Iris pigment epithelial cell (primary cell): ENCODE results near the gene ARFGAP3.
"Not testable (repeated sequence)": the region's sequence is repeated elsewhere in the genome, so short reads cannot be mapped to it uniquely, and the experiment has no call there.

ENCODE experiments used
- DNase-seq: peaks from one replicate; pipeline ENCODE4 v3.0.0-alpha.2; 2011; ENCODE audit warnings: low read depth

ARFGAP3 gene

DNA sequence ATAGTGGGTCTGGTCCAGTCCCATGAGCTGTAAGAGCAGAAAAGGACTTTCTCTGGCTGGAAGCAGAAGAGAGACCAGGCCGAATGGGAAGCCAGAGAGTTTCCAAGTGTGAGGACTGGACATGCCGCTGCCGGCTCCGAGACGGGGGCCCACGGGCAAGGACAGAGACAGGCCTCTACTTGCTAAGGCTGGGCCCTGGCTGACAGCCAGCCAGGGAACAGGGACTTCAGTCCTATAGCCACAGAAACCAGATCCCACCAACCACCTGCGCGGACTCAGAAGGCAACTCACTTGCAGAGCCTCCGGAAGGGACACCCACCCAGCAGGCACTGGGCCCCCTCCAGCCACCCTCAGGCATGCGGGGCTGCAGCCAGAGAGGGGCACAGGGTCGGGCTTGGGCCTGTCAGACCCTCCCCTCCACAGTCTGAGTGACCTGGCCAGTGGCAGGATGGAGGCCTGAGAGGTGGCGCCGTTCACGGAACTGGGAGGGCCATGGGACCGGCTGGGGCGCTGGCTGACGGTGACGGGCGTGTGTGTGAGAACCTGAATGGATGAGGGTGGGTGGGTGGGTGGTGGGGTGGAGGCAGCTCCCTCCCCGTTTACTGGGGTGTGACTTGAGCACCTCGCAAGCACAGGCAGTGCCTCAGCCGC is 88.6 kb downstream of the ARFGAP3 start:
- no peak for DNase-seq

DNA sequence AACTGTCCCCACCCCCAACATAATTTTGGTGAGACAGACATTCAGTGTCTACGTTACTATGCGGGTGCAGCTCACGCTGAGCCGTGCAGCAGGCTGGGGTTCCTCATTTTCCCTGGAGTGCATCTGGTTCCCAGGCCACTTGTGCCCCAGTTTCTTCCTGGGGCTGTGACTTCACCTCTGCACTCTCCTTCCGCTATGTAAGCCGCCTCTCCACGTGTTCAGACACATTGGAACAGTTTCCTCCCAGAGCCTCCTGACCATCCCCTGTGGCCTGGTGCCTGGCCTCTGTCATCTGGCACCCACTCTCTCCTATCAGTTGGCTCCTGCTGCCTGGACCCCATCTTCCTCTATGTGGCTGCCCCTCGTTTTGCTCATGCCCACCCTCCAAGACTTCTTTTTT is 90.2 kb downstream of the ARFGAP3 start:
- DNase-seq, result no peak

DNA sequence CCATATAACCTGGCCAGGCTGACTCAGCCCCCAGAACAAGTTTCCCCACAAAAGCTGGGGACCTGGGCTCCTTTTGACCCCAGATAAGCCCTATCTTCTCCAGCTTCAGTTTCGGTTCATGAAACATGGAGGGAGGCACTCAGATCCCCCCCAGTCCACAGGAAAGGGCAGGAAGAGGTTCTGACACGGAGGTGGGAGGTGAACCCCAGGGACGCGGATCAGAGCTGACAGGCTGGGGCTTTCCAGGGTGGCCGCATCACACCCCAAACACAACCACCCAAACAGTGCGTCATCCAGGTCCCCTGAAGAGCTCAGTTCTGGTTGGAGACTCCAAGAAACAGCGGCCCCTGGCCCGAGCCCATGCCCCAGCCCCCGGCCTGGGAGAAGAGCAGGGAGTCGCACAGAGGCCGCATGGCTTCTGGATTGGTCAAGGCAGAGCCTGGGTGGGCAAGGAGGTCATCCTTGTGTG is 92.1 kb downstream of the ARFGAP3 start:
- no peak for DNase-seq

DNA sequence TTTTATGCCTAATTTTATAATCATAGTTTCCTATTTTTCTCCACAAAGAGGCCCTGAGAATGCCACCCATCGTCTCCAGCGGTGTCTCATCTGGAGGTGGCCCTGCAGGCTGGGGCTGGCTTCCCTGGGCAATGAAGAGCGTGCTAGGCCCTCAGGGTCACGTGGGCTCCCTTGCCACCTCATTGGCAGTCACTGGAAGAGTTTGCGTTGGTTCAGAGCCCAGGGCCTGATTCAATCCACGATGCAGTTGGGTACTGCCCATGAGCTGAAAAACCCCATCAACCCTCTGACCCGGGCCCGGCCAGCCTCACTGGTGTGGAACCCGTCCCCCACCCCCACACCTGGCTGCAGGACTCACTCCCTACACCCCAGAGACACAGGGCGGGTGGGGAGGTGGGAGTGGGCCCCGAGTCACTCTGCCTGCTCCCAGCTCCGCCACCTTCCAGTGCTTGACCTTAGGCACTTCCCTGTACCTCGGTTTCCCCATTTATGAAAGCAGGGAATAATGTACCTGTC is 93.0 kb downstream of the ARFGAP3 start:
- no peak for DNase-seq

DNA sequence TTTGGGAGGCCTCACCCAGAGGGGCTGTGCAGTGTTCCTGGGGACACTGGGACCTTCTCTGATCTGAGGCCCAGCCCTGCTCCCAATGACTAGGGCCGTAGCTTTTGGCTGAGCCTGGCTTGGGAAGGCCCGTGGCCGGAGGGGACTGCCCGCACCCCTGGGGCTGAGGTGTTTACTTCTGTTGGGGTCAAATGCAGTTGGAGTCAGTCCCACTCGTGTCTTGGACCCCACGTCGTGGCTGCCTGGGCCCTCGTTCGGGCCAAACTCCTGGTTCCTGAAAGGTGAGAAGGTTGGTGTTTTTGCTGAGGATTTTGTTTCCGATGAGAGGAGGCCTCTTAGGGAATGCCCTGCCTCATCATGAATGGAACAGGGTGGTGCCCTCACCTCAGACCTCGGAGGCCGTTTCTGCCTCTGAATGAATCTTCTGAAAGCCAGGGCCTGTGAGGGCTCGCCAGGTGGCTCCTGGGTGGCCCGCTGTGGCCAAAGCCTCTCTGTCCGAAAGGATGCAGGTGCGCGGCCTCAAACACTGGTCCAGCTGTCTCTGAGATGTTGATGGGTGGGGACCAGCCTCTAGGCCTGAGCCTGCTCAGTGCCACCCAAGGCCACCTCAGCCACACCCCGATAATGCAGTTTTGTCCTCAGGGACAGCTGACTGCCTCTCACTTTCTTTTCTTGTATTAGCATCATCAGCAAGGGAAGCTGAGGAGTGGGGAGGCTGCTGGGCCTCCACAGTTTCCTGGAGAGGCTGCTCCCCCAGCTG is 96.1 kb downstream of the ARFGAP3 start:
- no peak for DNase-seq

DNA sequence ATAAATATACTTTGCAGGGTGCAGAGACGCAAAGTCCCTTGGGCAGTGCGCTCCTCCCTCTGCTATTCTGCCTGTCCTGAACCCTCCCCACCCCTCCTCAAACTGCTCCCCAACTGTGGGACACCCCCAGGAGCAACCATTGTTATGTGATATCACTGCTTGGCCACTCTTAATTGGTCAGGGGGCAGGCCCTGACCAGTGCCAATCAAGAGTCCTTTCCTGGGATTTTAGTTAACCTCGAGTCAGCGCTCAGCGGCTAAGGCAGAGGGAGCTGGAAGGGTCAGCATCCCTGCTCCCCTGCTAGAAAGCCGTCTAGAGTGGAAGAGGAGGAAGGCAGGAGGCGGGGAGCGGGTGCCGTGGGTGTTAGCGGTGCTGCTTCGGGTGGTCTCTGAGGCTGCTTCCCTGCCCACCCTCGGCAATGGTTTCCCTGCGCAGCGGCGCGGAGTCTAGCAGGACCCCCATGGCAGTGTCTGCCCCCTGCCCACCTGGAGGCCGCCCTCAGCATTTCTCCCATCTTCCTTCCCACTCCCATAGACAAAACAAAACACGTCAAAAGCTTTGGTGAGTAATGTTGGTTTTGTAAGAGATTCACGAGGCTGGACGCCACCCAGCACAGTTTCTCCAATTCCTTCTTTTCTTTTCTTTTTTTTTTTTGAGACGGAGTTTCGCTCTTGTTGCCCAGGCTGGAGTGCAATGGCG is 98.0 kb downstream of the ARFGAP3 start:
- peak; percentile 87 for DNase-seq

DNA sequence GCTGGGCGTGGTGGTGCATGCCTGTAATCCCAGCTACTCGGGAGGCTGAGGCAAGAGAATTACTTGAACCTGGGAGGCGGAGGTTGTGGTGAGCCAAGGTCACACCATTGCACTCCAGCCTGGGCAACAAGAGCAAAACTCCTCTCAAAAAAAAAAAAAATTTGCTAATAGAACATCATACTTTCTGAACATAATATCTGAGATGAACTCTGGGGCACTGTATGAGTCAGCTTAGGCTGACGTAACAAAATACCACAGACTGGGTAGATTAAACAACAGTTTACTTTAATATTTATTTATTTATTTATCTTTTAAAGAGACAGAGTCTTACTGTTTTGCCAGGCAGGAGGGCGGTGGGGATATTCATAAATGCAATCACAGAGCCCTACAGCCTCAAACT is 101.5 kb downstream of the ARFGAP3 start:
- DNase-seq, result peak; percentile 88

DNA sequence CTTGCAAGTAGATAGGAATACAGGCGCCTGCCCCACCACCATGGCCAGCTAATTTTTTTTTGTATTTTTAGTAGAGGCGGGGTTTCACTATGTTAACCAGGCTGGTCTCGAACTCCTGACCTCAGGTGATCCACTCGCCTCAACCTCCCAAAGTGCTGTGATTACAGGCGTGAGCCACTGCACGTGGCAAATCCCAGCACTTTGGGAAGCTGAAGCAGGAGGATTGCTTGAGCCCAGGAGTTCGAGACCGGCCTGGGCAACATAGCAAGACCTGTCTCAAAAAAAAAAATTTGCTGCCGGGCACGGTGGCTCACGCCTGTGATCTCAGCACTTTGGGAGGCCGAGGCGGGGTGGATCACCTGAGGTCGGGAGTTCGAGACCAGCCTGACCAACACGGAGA is 102.0 kb downstream of the ARFGAP3 start:
- not testable (repeated sequence) for DNase-seq

DNA sequence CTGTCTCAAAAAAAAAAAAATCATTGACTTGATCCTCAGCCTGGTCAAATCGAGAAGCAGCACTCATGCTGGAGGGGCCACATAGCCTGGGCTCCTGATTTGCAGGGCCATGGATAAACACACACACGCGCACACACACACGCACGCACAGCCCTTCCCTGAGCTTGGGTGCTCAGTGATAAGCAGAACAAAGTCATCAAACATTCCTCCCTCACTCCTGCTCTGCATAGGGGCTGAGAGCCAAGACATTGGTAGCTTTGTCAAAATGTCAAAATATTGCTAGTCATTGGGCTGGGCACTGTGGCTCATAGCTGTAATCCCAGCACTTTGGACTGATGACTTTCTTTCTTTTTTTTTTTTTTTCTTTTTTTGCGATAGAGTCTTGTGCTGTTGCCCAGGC is 102.4 kb downstream of the ARFGAP3 start:
- DNase-seq, result no peak

DNA sequence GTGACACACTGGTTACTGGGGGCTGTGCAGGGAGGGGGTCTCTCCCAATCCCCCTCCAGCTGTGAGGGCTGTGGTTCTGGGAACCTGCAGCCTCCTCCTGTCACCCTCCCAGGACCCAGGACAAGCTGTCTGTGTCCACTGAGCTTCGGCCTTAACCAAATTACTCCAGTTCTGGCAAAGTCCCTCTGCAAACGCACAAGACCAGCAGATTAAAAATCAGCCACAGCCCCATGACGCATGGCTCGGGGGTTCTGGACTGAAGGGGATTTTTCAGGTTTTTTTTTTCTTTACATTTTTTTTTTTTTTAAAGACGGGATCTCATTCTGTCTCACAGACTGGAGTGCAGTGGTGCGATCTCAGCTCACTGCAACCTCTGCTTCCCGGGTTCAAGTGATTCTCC is 104.2 kb downstream of the ARFGAP3 start:
- DNase-seq, result no peak

DNA sequence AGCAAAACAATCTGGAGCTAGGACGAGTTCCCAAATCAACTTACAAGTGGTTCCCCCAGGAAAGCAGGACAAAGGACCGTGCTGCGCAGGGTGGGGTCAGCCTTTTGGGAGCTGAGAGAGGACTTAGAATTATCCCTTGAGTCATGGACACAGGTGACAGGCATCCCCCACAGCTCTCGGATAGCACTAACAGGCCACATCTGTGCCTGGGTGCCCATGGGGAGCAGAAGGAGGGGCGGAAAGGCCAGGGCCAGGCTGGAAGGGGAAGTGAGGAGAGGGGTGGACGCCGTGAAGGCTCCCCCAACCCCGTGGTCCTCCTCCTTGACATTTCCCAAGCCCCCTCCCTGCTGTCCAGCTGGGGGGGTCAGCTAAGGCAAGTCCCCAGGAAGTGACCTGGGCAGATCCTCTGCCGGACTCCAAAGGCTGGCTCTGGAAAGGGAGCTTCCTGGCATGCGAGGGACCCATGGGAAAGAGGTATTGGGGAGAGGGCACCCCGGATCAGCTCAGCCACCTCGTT is 104.8 kb downstream of the ARFGAP3 start:
- DNase-seq, result no peak

DNA sequence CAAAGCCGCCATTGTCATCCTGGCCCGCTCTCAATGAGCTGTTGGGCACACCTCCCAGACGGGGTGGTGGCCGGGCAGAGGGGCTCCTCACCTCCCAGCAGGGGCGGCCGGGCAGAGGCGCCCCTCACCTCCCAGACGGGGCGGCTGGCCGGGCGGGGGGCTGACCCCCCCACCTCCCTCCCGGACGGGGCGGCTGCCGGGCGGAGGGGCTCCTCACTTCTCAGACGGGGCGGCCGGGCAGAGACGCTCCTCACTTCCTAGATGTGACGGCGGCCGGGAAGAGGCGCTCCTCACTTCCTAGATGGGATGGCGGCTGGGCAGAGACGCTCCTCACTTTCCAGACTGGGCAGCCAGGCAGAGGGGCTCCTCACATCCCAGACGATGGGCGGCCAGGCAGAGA is 106.7 kb downstream of the ARFGAP3 start:
- DNase-seq, result not testable (repeated sequence)

DNA sequence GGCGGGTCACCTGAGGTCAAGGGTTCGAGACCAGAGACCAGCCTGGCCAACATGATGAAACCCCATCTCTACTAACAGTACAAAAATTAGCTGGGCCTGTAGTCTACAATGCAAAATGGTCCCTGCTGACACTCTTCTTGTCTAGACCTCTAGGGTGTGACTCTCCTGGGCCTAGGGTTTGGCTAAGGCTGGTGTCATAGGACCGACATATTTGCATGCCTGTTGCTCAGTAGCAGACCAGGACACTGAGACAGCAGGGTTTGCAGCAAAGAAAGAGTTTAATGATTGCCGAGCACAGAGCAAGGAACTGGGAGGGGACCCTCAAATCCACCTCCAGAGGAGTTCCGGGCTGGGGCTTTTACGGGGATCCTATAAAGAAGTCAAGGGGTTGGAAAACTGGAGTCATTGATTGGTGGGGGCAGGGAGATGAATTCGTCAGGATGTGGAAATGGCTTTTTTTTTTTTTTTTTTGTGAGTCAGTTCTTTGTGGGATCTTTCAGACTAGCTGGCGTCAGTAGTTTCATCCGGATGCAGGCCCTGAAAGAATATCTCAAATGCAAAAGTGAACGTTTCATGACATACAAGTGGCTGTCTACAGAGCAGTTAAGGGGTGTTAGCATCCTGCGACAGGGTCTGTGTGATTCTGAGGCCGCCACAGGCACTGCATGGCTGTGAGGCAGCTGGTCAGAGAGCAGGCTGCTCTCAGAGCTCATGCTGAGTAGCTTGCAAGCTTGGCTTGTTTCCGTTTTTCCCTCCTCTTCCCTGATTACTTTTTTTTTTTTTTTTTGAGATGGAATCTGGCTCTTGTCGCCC is 109.2 kb downstream of the ARFGAP3 start:
- DNase-seq, result peak; percentile 56
